Osteoblast (primary cell): ENCODE results near the gene ZNF14. TPM values are rescaled to one million over a fixed set of nuclear protein-coding genes. Genes with fewer than 3 reads are reported as not detected.

Experiments used
- DNase-seq: peaks from one replicate; pipeline ENCODE4 v3.0.0; 2011; ENCODE audit warnings: low spot score, mixed read lengths; ENCODE audit not compliant: insufficient read length; ENCODE audit errors: missing footprints
- H2AFZ ChIP-seq: 2 replicates; pipeline ENCODE4 v1.6.0; 2011; ENCODE audit warnings: mild to moderate bottlenecking, low read length
- H3K27ac ChIP-seq: 2 replicates; pipeline ENCODE4 v1.5.1; 2011; ENCODE audit warnings: mild to moderate bottlenecking, low read depth, low read length, moderate library complexity
- H3K27me3 ChIP-seq: 2 replicates; pipeline ENCODE4 v1.6.0; 2012; ENCODE audit warnings: mild to moderate bottlenecking, control low read depth, inconsistent platforms, low read length, moderate library complexity; ENCODE audit not compliant: insufficient read depth
- H3K36me3 ChIP-seq: 2 replicates; pipeline ENCODE4 v1.5.1; 2011; ENCODE audit warnings: mild to moderate bottlenecking, low read length, control low read depth, moderate library complexity; ENCODE audit not compliant: insufficient read depth
- H3K4me1 ChIP-seq: 2 replicates; pipeline ENCODE4 v1.5.1; 2011; ENCODE audit warnings: mild to moderate bottlenecking, low read length, control low read depth, moderate library complexity; ENCODE audit not compliant: insufficient read depth
- H3K4me2 ChIP-seq: 2 replicates; pipeline ENCODE4 v1.6.0; 2011; ENCODE audit warnings: mild to moderate bottlenecking, low read length; ENCODE audit not compliant: insufficient read depth
- H3K4me3 ChIP-seq: fragments of 200-600 bp; sonication (generic); 3 replicates; pipeline ENCODE4 v1.5.1; 2012; ENCODE audit warnings: mild to moderate bottlenecking, low read length, inconsistent platforms; ENCODE audit not compliant: insufficient read depth
- H3K79me2 ChIP-seq: 2 replicates; pipeline ENCODE4 v1.6.0; 2012; ENCODE audit warnings: mild to moderate bottlenecking, low read length, control low read depth, inconsistent platforms; ENCODE audit not compliant: insufficient read depth
- H3K9me3 ChIP-seq: 2 replicates; pipeline ENCODE4 v1.5.1; 2011; ENCODE audit warnings: low read depth, low read length, control low read depth
- H4K20me1 ChIP-seq: 2 replicates; pipeline ENCODE4 v1.6.0; 2012; ENCODE audit warnings: mild to moderate bottlenecking, low read length, control low read depth; ENCODE audit not compliant: insufficient read depth
- total RNA-seq: library from RNA; depleted of rRNA; stranded (reverse); fragments of >200 nt; gene quantifications from 2 replicates; pipeline ENCODE4 v1.2.3, GENCODE V29; 2012
- TF ChIP-seq, protein P1 (sequence below): IDR thresholded peaks from 2 replicates; pipeline ENCODE4 v1.5.1; 2011; ENCODE audit warnings: mild to moderate bottlenecking, low read depth, low read length, moderate library complexity; ENCODE audit errors: extremely low read depth

The ZNF14 gene
- total RNA-seq, 1 donor = 6.5 TPM

DNA sequence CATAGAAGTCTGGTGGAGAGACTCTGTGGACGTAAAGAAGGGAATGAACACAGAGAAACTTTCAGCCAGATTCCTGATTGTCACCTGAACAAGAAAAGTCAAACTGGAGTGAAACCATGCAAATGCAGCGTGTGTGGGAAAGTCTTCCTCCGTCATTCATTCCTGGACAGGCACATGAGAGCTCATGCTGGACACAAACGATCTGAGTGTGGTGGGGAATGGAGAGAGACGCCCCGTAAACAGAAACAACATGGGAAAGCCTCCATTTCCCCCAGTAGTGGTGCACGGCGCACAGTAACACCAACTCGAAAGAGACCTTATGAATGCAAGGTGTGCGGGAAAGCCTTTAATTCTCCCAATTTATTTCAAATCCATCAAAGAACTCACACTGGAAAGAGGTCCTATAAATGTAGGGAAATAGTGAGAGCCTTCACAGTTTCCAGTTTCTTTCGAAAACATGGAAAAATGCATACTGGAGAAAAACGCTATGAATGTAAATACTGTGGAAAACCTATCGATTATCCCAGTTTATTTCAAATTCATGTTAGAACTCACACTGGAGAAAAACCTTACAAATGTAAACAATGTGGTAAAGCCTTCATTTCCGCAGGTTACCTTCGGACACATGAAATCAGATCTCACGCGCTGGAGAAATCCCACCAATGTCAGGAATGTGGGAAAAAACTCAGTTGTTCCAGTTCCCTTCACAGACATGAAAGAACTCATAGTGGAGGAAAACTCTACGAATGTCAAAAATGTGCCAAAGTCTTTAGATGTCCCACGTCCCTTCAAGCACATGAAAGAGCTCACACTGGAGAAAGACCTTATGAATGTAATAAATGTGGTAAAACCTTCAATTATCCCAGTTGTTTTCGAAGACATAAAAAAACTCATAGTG lies 53.5 kb downstream of the ZNF14 start:
- H3K9me3 ChIP-seq = peaks cover 21% of the 10 kb centered on the region

DNA sequence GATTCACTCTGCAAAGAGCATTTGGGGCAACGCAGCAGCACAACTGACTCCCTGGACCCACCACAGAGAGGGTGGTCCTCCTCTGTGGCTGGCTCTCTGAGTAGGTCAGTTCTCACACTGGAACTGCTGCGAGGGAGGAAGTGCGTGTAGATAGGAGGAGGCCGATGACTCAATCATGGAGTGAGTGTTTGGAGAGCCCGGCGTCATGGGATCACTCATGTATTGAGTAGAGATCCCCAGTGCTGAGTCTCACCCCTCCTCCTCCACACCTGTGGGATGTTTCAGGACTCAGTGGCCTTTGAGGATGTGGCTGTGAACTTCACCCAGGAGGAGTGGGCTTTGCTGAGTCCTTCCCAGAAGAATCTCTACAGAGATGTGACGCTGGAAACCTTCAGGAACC lies 55.3 kb downstream of the ZNF14 start:
- H3K4me1 ChIP-seq = no peaks in the 10 kb centered on the region
- peaks cover 5% of the 10 kb centered on the region for H3K79me2 ChIP-seq
- TF ChIP-seq, protein P1, sequence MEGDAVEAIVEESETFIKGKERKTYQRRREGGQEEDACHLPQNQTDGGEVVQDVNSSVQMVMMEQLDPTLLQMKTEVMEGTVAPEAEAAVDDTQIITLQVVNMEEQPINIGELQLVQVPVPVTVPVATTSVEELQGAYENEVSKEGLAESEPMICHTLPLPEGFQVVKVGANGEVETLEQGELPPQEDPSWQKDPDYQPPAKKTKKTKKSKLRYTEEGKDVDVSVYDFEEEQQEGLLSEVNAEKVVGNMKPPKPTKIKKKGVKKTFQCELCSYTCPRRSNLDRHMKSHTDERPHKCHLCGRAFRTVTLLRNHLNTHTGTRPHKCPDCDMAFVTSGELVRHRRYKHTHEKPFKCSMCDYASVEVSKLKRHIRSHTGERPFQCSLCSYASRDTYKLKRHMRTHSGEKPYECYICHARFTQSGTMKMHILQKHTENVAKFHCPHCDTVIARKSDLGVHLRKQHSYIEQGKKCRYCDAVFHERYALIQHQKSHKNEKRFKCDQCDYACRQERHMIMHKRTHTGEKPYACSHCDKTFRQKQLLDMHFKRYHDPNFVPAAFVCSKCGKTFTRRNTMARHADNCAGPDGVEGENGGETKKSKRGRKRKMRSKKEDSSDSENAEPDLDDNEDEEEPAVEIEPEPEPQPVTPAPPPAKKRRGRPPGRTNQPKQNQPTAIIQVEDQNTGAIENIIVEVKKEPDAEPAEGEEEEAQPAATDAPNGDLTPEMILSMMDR = no peak
- no peak overlapping the region for H3K4me3 ChIP-seq
- no peaks in the 10 kb centered on the region for H3K27me3 ChIP-seq
- peaks cover 21% of the 10 kb centered on the region for H3K9me3 ChIP-seq
- H3K27ac ChIP-seq = no peak overlapping the region
- no peak for DNase-seq
- H3K36me3 ChIP-seq = peaks cover 30% of the 10 kb centered on the region
- no peak overlapping the region for H3K4me2 ChIP-seq
- no peaks in the 10 kb centered on the region for H4K20me1 ChIP-seq
- H2AFZ ChIP-seq = no peak overlapping the region

More for the DNA sequence above, 53.5 kb downstream of the ZNF14 start:
- H2AFZ ChIP-seq = no peak overlapping the region
- no peaks in the 10 kb centered on the region for H4K20me1 ChIP-seq
- no peak overlapping the region for H3K4me3 ChIP-seq
- H3K27me3 ChIP-seq = no peaks in the 10 kb centered on the region
- no peak overlapping the region for H3K4me2 ChIP-seq
- TF ChIP-seq, protein P1 = no peak
- H3K4me1 ChIP-seq = no peaks in the 10 kb centered on the region
- peaks cover 30% of the 10 kb centered on the region for H3K36me3 ChIP-seq
- H3K27ac ChIP-seq = no peak overlapping the region
- DNase-seq = no peak
- H3K79me2 ChIP-seq = peaks cover 2% of the 10 kb centered on the region

DNA sequence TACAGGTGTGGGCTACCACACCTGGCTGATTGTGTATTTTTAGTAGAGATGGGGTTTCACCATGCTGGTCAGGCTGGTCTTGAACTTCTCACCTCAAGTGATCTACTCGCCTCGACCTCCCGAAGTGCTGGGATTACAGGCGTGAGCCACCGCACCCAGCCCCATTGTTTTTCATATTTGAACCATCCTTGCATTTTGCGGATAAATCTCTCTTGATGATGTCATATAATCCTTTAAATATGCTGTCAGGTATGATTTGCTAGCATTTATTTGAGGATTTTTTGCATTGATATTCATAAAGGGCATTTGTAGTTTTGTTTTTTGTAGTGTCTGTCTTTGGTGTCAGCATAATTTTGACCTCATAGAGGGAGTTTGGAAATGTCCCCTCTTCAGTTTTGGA lies 58.6 kb downstream of the ZNF14 start:
- Histone ChIP-seq H2AFZ (no peak overlapping the region), H3K27ac (no peak overlapping the region), H3K4me3 (no peak overlapping the region), H3K27me3 (no peaks in the 10 kb centered on the region), H3K4me1 (peaks cover 8% of the 10 kb centered on the region), H3K4me2 (no peak overlapping the region), H3K9me3 (peaks cover 10% of the 10 kb centered on the region), H3K36me3 (peaks cover 22% of the 10 kb centered on the region), H3K79me2 (peaks cover 16% of the 10 kb centered on the region), H4K20me1 (no peaks in the 10 kb centered on the region)
- DNase-seq = no peak
- TF ChIP-seq, protein P1 = no peak

DNA sequence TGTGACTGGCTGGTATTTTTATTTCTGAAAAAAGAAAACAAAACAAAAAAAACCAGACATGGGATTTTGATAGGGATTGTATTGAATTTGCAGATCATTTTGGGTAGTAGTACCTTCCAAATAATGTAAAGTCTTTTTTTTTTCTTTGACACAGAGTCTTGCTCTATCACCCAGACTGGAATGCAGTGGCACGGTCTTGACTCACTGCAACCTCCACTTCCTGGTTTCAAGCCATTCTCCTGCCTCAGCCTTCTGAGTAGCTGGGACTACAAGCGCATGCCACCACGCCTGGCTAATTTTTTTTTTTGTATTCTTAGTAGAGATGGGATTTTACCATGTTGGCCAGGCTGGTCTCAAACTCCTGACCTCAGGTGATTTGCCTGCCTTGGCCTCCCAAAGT lies 60.1 kb downstream of the ZNF14 start:
- H3K4me1 ChIP-seq = peaks cover 12% of the 10 kb centered on the region
- H3K4me3 ChIP-seq = no peak overlapping the region
- TF ChIP-seq, protein P1 = no peak
- no peak overlapping the region for H3K4me2 ChIP-seq
- H3K27me3 ChIP-seq = no peaks in the 10 kb centered on the region
- H4K20me1 ChIP-seq = no peaks in the 10 kb centered on the region
- peaks cover 19% of the 10 kb centered on the region for H3K79me2 ChIP-seq
- H3K27ac ChIP-seq = no peak overlapping the region
- peaks cover 7% of the 10 kb centered on the region for H3K36me3 ChIP-seq
- H3K9me3 ChIP-seq = peaks cover 2% of the 10 kb centered on the region
- no peak overlapping the region for H2AFZ ChIP-seq
- no peak for DNase-seq
